GM18907 (cell line): ENCODE measurements around the gene JAM2.
A peak's percentile ranks its signal among the peaks of the same experiment; 100 is the strongest.
"Not testable (repeated sequence)": the region's sequence is repeated elsewhere in the genome, so short reads cannot be mapped to it uniquely, and the experiment has no call there.

Experiments
- ATAC-seq: cut with Tn5 transposase; IDR thresholded peaks from one replicate; pipeline ENCODE4 v1.9.1; 2021; ENCODE audit warnings: mild to moderate bottlenecking, moderate library complexity; ENCODE audit not compliant: unreplicated experiment

JAM2 gene

GRCh38 chr21:25638660-25639550, at the start of gene JAM2:
Gene JAM2, plus strand, starts transcription at chr21:25639258. Its CDS starts 564 bp downstream, at chr21:25639822.
- ATAC-seq = peak; percentile 59

GRCh38 chr21:25589887-25590286, 49.2 kb upstream of the JAM2 start:
- no peak for ATAC-seq

GRCh38 chr21:25607151-25608043, 31.7 kb upstream of the JAM2 start, which contains the start of gene MRPL39:
Gene MRPL39, minus strand, starts transcription at chr21:25607481. Its CDS starts 6 bp downstream, at chr21:25607475.
- ATAC-seq = peak; percentile 96

GRCh38 chr21:25608044-25608737, 30.9 kb upstream of the JAM2 start:
- ATAC-seq = peak; percentile 83

- ATAC-seq = no peak
Measured at GRCh38 chr21:25614441-25614840, 24.6 kb upstream of the JAM2 start.

- ATAC-seq = no peak
Measured at GRCh38 chr21:25615880-25616279, 23.2 kb upstream of the JAM2 start.

- no peak for ATAC-seq
Measured at GRCh38 chr21:25619198-25619597, 19.9 kb upstream of the JAM2 start.

GRCh38 chr21:25624511-25624910, 14.5 kb upstream of the JAM2 start:
- no peak for ATAC-seq

GRCh38 chr21:25625036-25625435, 14.0 kb upstream of the JAM2 start:
- no peak for ATAC-seq

- not testable (repeated sequence) for ATAC-seq
Measured at GRCh38 chr21:25625776-25626555, 13.1 kb upstream of the JAM2 start.

GRCh38 chr21:25626757-25627156, 12.3 kb upstream of the JAM2 start:
- no peak for ATAC-seq

GRCh38 chr21:25632296-25632695, 6.8 kb upstream of the JAM2 start:
- ATAC-seq = no peak

- ATAC-seq = no peak
Measured at GRCh38 chr21:25635310-25635709, 3.7 kb upstream of the JAM2 start.

GRCh38 chr21:25636727-25637126, 2.3 kb upstream of the JAM2 start:
- ATAC-seq = no peak

- ATAC-seq = no peak
Measured at GRCh38 chr21:25637851-25638659, 1.0 kb upstream of the JAM2 start.

GRCh38 chr21:25639551-25640201, 618 bp downstream of the JAM2 start:
- peak; percentile 84 for ATAC-seq

- peak; percentile 34 for ATAC-seq
Measured at GRCh38 chr21:25640202-25640942, 1.3 kb downstream of the JAM2 start.

- no peak for ATAC-seq
Measured at GRCh38 chr21:25640943-25641292, 1.9 kb downstream of the JAM2 start.
